Measurements from ENCODE around the gene BCL11A.

Gene BCL11A

GRCh38 chr2:60544954-60545560, 8.4 kb downstream of the BCL11A start:
- DNase-seq (ENCODE audit: low spot score), result no peak

GRCh38 chr2:60544062-60544461, 9.4 kb downstream of the BCL11A start:
- no peak for DNase-seq (ENCODE audit: low spot score)

GRCh38 chr2:60541056-60541651, 12.3 kb downstream of the BCL11A start:
- DNase-seq (ENCODE audit: low spot score), result no peak

GRCh38 chr2:60540074-60540473, 13.4 kb downstream of the BCL11A start:
- DNase-seq (ENCODE audit: low spot score), result no peak

- DNase-seq (ENCODE audit: low spot score), result no peak
Measured at GRCh38 chr2:60539140-60539539, 14.3 kb downstream of the BCL11A start.

- no peak for DNase-seq (ENCODE audit: low spot score)
Measured at GRCh38 chr2:60538101-60538500, 15.4 kb downstream of the BCL11A start.

GRCh38 chr2:60536746-60537145, 16.7 kb downstream of the BCL11A start:
- DNase-seq (ENCODE audit: low spot score), result no peak

- no peak for DNase-seq (ENCODE audit: low spot score)
Measured at GRCh38 chr2:60535685-60536312, 17.7 kb downstream of the BCL11A start.

- DNase-seq (ENCODE audit: low spot score), result no peak
Measured at GRCh38 chr2:60534892-60535684, 18.4 kb downstream of the BCL11A start.

- DNase-seq (ENCODE audit: low spot score), result no peak
Measured at GRCh38 chr2:60534052-60534685, 19.3 kb downstream of the BCL11A start.

- no peak for DNase-seq (ENCODE audit: low spot score)
Measured at GRCh38 chr2:60533101-60534051, 20.1 kb downstream of the BCL11A start.

- no peak for DNase-seq (ENCODE audit: low spot score)
Measured at GRCh38 chr2:60532421-60532820, 21.0 kb downstream of the BCL11A start.

GRCh38 chr2:60531701-60532133, 21.7 kb downstream of the BCL11A start:
- DNase-seq (ENCODE audit: low spot score), result no peak

- no peak for DNase-seq (ENCODE audit: low spot score)
Measured at GRCh38 chr2:60530660-60531281, 22.7 kb downstream of the BCL11A start.

GRCh38 chr2:60529785-60530627, 23.4 kb downstream of the BCL11A start:
- DNase-seq (ENCODE audit: low spot score), result no peak

GRCh38 chr2:60529136-60529784, 24.2 kb downstream of the BCL11A start:
- no peak for DNase-seq (ENCODE audit: low spot score)

GRCh38 chr2:60528281-60529020, 25.0 kb downstream of the BCL11A start:
- no peak for DNase-seq (ENCODE audit: low spot score)

- DNase-seq (ENCODE audit: low spot score), result no peak
Measured at GRCh38 chr2:60527762-60528161, 25.7 kb downstream of the BCL11A start.
